Motor neuron (in vitro differentiated cells): ENCODE data around the gene PIM2. TPM values are rescaled to one million over a fixed set of nuclear protein-coding genes. Genes with fewer than 3 reads are reported as not detected.

Experiments used
- total RNA-seq, 8 experiments: library from RNA; unstranded; fragments of 300-600 nt; gene quantifications; 2 replicates each; pipeline versions ENCODE4 v1.2.3 to v1.2.4, GENCODE V29; 2022

The PIM2 gene
- total RNA-seq, 8 experiments from 2014 or later: 6.9 to 20.3 (median 9.5) TPM

Other genes with a start within 250 kb of the PIM2 start
- gene WAS, start 235.2 kb downstream of the PIM2 start, total RNA-seq: 1 to 10 TPM in 5 of 8 experiments, under 1 TPM in 3; 0.21 to 1.8 (median 1.1) TPM
- 1 to 10 TPM; 1.8 to 9.8 (median 3.0) TPM for gene SUV39H1, start 222.3 kb downstream of the PIM2 start, total RNA-seq
- not detected for gene GLOD5, start 157.3 kb downstream of the PIM2 start, total RNA-seq
- gene GATA1, start 132.4 kb downstream of the PIM2 start, total RNA-seq: not detected
- 100 to 1,000 TPM in 1 of 8 experiments, 10 to 100 TPM in 7; 29.7 to 104 (median 62.2) TPM for gene HDAC6, start 117.0 kb downstream of the PIM2 start, total RNA-seq
- under 1 TPM in 7 of 8 experiments, not detected in 1; 0.27 to 0.90 (median 0.46) TPM for gene ERAS, start 92.5 kb downstream of the PIM2 start, total RNA-seq
- gene PCSK1N, start 83.4 kb downstream of the PIM2 start, total RNA-seq: 100 to 1,000 TPM in 1 of 8 experiments, 10 to 100 TPM in 6, 1 to 10 TPM in 1; 4.0 to 103 (median 33.2) TPM
- gene TIMM17B, start 21.3 kb downstream of the PIM2 start, total RNA-seq: 100 to 1,000 TPM in 1 of 8 experiments, 10 to 100 TPM in 7; 40.6 to 102 (median 72.9) TPM
- 100 to 1,000 TPM in 3 of 8 experiments, 10 to 100 TPM in 5; 73.0 to 123 (median 99.1) TPM for gene PQBP1, start 21.1 kb downstream of the PIM2 start, total RNA-seq
- 10 to 100 TPM; 15.1 to 38.3 (median 23.8) TPM for gene SLC35A2, start 7.4 kb downstream of the PIM2 start, total RNA-seq
- 10 to 100 TPM; 22.0 to 49.8 (median 36.6) TPM for gene OTUD5, start 38.6 kb upstream of the PIM2 start, total RNA-seq
- 1 to 10 TPM in 6 of 8 experiments, under 1 TPM in 2; 0.65 to 3.1 (median 1.5) TPM for gene KCND1, start 52.8 kb upstream of the PIM2 start, total RNA-seq
- gene GRIPAP1, start 83.2 kb upstream of the PIM2 start, total RNA-seq: 10 to 100 TPM; 24.2 to 69.0 (median 44.8) TPM
- gene TFE3, start 124.3 kb upstream of the PIM2 start, total RNA-seq: 10 to 100 TPM in 7 of 8 experiments, 1 to 10 TPM in 1; 9.7 to 43.2 (median 24.4) TPM
- 1 to 10 TPM in 7 of 8 experiments, under 1 TPM in 1; 0.15 to 5.7 (median 3.9) TPM for gene CCDC120, start 140.0 kb upstream of the PIM2 start, total RNA-seq
- gene PRAF2, start 155.0 kb upstream of the PIM2 start, total RNA-seq: 10 to 100 TPM in 7 of 8 experiments, 1 to 10 TPM in 1; 9.9 to 29.1 (median 14.2) TPM
- 10 to 100 TPM; 20.7 to 97.3 (median 44.5) TPM for gene WDR45, start 160.9 kb upstream of the PIM2 start, total RNA-seq
- 10 to 100 TPM; 16.3 to 29.8 (median 20.1) TPM for gene GPKOW, start 204.7 kb upstream of the PIM2 start, total RNA-seq
- 1 to 10 TPM in 6 of 8 experiments, under 1 TPM in 2; 0.57 to 2.7 (median 1.4) TPM for gene MAGIX, start 243.7 kb upstream of the PIM2 start, total RNA-seq